Endothelial cell of umbilical vein (primary cell): ENCODE data around the gene SCAPER. TPM values are rescaled to one million over a fixed set of nuclear protein-coding genes. Genes with fewer than 3 reads are reported as not detected.

Experiments
- BruUV-seq: library from RNA; stranded (reverse); fragments of 400-500 nt; replicated peaks from 2 replicates; lab custom pipeline; 2021; lab: Mats Ljungman, UMichigan
- CTCF ChIA-PET: fragments of 300-600, 350-600 bp; sonication (Branson Sonifier 250); formaldehyde crosslinking; loops from one replicate; lab custom pipeline; 2021; ENCODE audit warnings: antibody characterized with exemption, inconsistent platforms; lab: Charles Lee
- POLR2A ChIA-PET: fragments of 300-600, 350-600 bp; sonication (Branson Sonifier 250); formaldehyde crosslinking; loops from one replicate; lab custom pipeline; 2021; ENCODE audit warnings: antibody characterized with exemption, inconsistent platforms; lab: Charles Lee
- DNase-seq: peaks from one replicate; pipeline ENCODE4 v3.0.0-alpha.2; 2011; ENCODE audit warnings: low read depth, low spot score
- FAIRE-seq: peaks from 2 replicates; lab custom pipeline; 2011; peaks lifted over from hg19 to GRCh38; lab: Jason Lieb, UNC
- H2AFZ ChIP-seq: 2 replicates; pipeline ENCODE4 v1.6.0; 2012; ENCODE audit warnings: low read depth, low read length, control low read depth, inconsistent platforms
- H3K27ac ChIP-seq: 2 replicates; pipeline ENCODE4 v1.5.1; 2011; ENCODE audit warnings: low read depth, mild to moderate bottlenecking, control low read depth, low read length, moderate library complexity; ENCODE audit not compliant: insufficient read depth
- H3K27me3 ChIP-seq, 2 experiments: 2 replicates each; pipeline versions ENCODE4 v1.6.0 to v1.6.1; 2011; ENCODE audit warnings: low read length in 2 of 2, mixed read lengths in 1 of 2; ENCODE audit not compliant: control insufficient read depth in 2 of 2, insufficient read depth in 2 of 2
- H3K36me3 ChIP-seq, 2 experiments: 2 replicates in 1 of 2; 3 replicates in 1 of 2; pipeline ENCODE4 v1.5.1; 2011; ENCODE audit warnings: low read length in 2 of 2, mild to moderate bottlenecking in 1 of 2, moderate library complexity in 1 of 2; ENCODE audit not compliant: control insufficient read depth in 2 of 2, insufficient read depth in 2 of 2; ENCODE audit errors: extremely low read depth in 1 of 2
- H3K4me1 ChIP-seq: 3 replicates; pipeline ENCODE4 v1.5.1; 2011; ENCODE audit warnings: mild to moderate bottlenecking, low read length; ENCODE audit not compliant: control insufficient read depth, insufficient read depth; ENCODE audit errors: extremely low read depth
- H3K4me2 ChIP-seq: 2 replicates; pipeline ENCODE4 v1.6.1; 2011; ENCODE audit warnings: low read length, control low read depth, mixed read lengths; ENCODE audit not compliant: insufficient read depth
- H3K4me3 ChIP-seq, 3 experiments: fragments of 200-600 bp in 1 of 3; sonication (generic), shearing (Covaris generic) in 1 of 3; replicated peaks in 1 of 3; 2 replicates each; pipeline ENCODE4 v1.5.1; 2011 to 2016; ENCODE audit warnings: control low read depth in 3 of 3, low read length in 3 of 3, mild to moderate bottlenecking in 2 of 3, inconsistent platforms in 1 of 3, low read depth in 1 of 3, moderate library complexity in 1 of 3; ENCODE audit not compliant: insufficient read depth in 1 of 3
- H3K79me2 ChIP-seq: 2 replicates; pipeline ENCODE4 v1.6.0; 2012; ENCODE audit warnings: low read length, inconsistent platforms; ENCODE audit not compliant: control insufficient read depth, insufficient read depth
- H3K9ac ChIP-seq: replicated peaks from 2 replicates; pipeline ENCODE3; 2011; ENCODE audit warnings: low read length, control low read depth; ENCODE audit not compliant: insufficient read depth; ENCODE audit errors: extremely low read depth
- H3K9me1 ChIP-seq: replicated peaks from 3 replicates; pipeline ENCODE4 v1.6.0; 2011; ENCODE audit warnings: mild to moderate bottlenecking, low read length; ENCODE audit not compliant: control insufficient read depth, insufficient read depth; ENCODE audit errors: extremely low read depth
- H3K9me3 ChIP-seq: replicated peaks from 2 replicates; pipeline ENCODE4 v1.5.1; 2012; ENCODE audit warnings: low read length, inconsistent platforms; ENCODE audit not compliant: control insufficient read depth, insufficient read depth
- H4K20me1 ChIP-seq: replicated peaks from 2 replicates; pipeline ENCODE3; 2011; ENCODE audit warnings: mild to moderate bottlenecking, low read length; ENCODE audit not compliant: control insufficient read depth, insufficient read depth; ENCODE audit errors: extremely low read depth
- EZH2 ChIP-seq: IDR thresholded peaks from 2 replicates; pipeline ENCODE4 v1.6.1; 2012; ENCODE audit warnings: borderline replicate concordance, low read depth, mild to moderate bottlenecking, moderate library complexity, low read length, inconsistent platforms; ENCODE audit not compliant: severe bottlenecking
- FOS ChIP-seq: IDR thresholded peaks from 2 replicates; pipeline ENCODE4 v1.6.1; 2011; ENCODE audit warnings: mild to moderate bottlenecking, low read length, moderate library complexity, borderline replicate concordance; ENCODE audit not compliant: insufficient read depth
- GATA2 ChIP-seq: IDR thresholded peaks from 2 replicates; pipeline ENCODE4 v1.7.0; 2011; ENCODE audit warnings: low read depth, mild to moderate bottlenecking, moderate library complexity, mixed read lengths, low read length; ENCODE audit not compliant: insufficient read length, insufficient read depth
- JUN ChIP-seq: IDR thresholded peaks from 2 replicates; pipeline ENCODE4 v1.6.1; 2011; ENCODE audit warnings: borderline replicate concordance, low read depth; ENCODE audit not compliant: insufficient read length, insufficient read depth
- MYC ChIP-seq: IDR thresholded peaks from one replicate; pipeline ENCODE4 v1.6.1; 2011; ENCODE audit warnings: mild to moderate bottlenecking, low read depth, low read length
- POLR2A ChIP-seq: IDR thresholded peaks from 2 replicates; pipeline ENCODE4 v1.6.1; 2012; ENCODE audit warnings: low read depth, mild to moderate bottlenecking, control low read depth, low read length
- POLR2AphosphoS5 ChIP-seq: IDR thresholded peaks from 2 replicates; pipeline ENCODE4 v1.6.1; 2012; ENCODE audit warnings: low read depth, mild to moderate bottlenecking, control low read depth, low read length, moderate library complexity; ENCODE audit not compliant: insufficient read depth
- dilution Hi-C: fragments of 300-500 bp; cut with MboI; formaldehyde crosslinking; loops from one replicate; pipeline ENCODE4 v1.15.0; 2019; ENCODE audit warnings: low sequenced_read_pairs; ENCODE audit not compliant: extremely low pct_ligation_motif_present
- intact Hi-C: fragments of 100-400 bp; cut with micrococcal nuclease; formaldehyde crosslinking; loops from one replicate; pipeline ENCODE4 v1.10.0; 2022
- polyA plus RNA-seq, 4 experiments: library from polyadenylated mRNA; depleted of rRNA in 3 of 4; stranded (reverse) in 3 of 4; unstranded in 1 of 4; fragments of >200 nt; gene quantifications; 2 replicates each; pipeline versions ENCODE4 v1.2.1 to v1.2.3, GENCODE V29; 2011 to 2012; ENCODE audit warnings: missing spikeins in 1 of 4
- total RNA-seq: library from RNA; stranded (reverse); gene quantifications from 2 replicates; pipeline ENCODE4 v1.2.3, GENCODE V29; 2021
- TF ChIP-seq, protein P1 (sequence below), 2 donors: IDR thresholded peaks; 1 replicate in 1 of 2; 2 replicates in 1 of 2; pipeline ENCODE4 v1.5.1; 2011; ENCODE audit warnings: low read length in 2 of 2, mild to moderate bottlenecking in 2 of 2, moderate library complexity in 2 of 2, control low read depth in 1 of 2, inconsistent platforms in 1 of 2, low read depth in 1 of 2; ENCODE audit not compliant: insufficient read depth in 1 of 2; ENCODE audit errors: extremely low read depth in 1 of 2
- TF ChIP-seq, protein P2 (sequence below): IDR thresholded peaks from 2 replicates; pipeline ENCODE4 v1.6.1; 2011; ENCODE audit not compliant: insufficient read depth, insufficient read length

The SCAPER gene
- total and polyA plus RNA-seq, 2 donors (not counting 3 experiments of a cell fraction or from before 2014, with no cell fraction given) = 2.7 to 12.7 TPM

DNA sequence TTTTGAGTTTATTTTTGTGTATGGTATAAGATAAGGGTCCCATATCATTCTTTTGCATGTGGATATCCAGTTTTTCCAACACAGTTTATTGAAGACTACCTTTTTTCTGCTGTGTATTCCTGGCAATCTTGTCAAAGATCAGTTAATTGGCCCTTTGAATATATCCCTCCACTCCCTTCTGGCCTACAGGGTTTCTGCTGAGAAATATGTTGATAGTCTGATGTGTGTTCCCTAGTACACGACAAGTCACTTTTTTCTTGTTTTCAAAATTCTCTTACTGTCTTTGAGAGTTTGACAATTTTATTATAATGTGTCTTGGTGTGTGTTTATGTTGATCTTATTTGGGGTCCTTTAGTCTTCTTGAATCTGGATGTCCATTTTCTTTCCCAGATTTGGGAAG is 439.4 kb downstream of the SCAPER start:
- dilution Hi-C loops (no loop called here), intact Hi-C loops (no loop called here)
- Histone ChIP-seq H3K4me3 (no peak overlapping the region), H3K79me2 (no peaks in the 10 kb centered on the region), H3K9me1 (no peaks in the 10 kb centered on the region), H3K4me2 (no peak overlapping the region), H3K27ac (no peak overlapping the region), H3K4me1 (no peaks in the 10 kb centered on the region), H4K20me1 (no peaks in the 10 kb centered on the region), H2AFZ (no peak overlapping the region), H3K27me3 (no peaks in the 10 kb centered on the region), H3K36me3 (no peaks in the 10 kb centered on the region), H3K9me3 (no peaks in the 10 kb centered on the region), H3K9ac (no peak overlapping the region)
- ChIA-PET CTCF (no interaction called here), POLR2A (no interaction called here)
- TF ChIP-seq EZH2 (no peak), POLR2AphosphoS5 (no peak), FOS (no peak), JUN (no peak), POLR2A (no peak), MYC (no peak), GATA2 (no peak)
- TF ChIP-seq, protein P1, sequence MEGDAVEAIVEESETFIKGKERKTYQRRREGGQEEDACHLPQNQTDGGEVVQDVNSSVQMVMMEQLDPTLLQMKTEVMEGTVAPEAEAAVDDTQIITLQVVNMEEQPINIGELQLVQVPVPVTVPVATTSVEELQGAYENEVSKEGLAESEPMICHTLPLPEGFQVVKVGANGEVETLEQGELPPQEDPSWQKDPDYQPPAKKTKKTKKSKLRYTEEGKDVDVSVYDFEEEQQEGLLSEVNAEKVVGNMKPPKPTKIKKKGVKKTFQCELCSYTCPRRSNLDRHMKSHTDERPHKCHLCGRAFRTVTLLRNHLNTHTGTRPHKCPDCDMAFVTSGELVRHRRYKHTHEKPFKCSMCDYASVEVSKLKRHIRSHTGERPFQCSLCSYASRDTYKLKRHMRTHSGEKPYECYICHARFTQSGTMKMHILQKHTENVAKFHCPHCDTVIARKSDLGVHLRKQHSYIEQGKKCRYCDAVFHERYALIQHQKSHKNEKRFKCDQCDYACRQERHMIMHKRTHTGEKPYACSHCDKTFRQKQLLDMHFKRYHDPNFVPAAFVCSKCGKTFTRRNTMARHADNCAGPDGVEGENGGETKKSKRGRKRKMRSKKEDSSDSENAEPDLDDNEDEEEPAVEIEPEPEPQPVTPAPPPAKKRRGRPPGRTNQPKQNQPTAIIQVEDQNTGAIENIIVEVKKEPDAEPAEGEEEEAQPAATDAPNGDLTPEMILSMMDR (IDR thresholded peaks at IDR 0.05; ENCODE audit: extremely low read depth in 1 of 2, insufficient read depth in 1 of 2, low read depth in 1 of 2, low read length in 2 of 2) = no peak
- TF ChIP-seq, protein P2, sequence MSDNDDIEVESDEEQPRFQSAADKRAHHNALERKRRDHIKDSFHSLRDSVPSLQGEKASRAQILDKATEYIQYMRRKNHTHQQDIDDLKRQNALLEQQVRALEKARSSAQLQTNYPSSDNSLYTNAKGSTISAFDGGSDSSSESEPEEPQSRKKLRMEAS = no peak
- no peak for FAIRE-seq
- no TSS peak for BruUV-seq
- no peak for DNase-seq
